Measurements from ENCODE around the gene GRID2.

DNA sequence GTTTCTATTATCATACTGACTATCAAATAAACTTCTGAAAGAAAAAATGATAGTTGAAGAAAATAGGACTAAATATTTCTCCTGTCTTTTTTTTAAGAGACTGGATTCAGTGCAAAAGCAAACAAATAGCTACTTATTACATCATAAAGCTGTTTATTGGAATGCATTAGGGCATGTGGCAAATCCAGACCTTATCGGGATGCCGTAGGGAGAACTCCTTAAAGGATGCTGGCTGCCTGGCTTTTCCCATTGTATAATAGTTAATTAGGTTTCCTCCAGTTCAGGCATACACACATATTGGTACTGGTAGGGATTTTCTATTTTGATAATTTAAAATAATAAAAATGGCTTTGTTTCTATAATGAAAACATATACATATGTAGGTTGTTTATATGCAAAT, 985.5 kb downstream of the GRID2 start:
- TF ChIP-seq, protein P1, sequence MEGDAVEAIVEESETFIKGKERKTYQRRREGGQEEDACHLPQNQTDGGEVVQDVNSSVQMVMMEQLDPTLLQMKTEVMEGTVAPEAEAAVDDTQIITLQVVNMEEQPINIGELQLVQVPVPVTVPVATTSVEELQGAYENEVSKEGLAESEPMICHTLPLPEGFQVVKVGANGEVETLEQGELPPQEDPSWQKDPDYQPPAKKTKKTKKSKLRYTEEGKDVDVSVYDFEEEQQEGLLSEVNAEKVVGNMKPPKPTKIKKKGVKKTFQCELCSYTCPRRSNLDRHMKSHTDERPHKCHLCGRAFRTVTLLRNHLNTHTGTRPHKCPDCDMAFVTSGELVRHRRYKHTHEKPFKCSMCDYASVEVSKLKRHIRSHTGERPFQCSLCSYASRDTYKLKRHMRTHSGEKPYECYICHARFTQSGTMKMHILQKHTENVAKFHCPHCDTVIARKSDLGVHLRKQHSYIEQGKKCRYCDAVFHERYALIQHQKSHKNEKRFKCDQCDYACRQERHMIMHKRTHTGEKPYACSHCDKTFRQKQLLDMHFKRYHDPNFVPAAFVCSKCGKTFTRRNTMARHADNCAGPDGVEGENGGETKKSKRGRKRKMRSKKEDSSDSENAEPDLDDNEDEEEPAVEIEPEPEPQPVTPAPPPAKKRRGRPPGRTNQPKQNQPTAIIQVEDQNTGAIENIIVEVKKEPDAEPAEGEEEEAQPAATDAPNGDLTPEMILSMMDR (IDR thresholded peaks at IDR 0.05; ENCODE audit: low read depth, low read length, missing input control): no peak
- TF ChIP-seq, protein P2, sequence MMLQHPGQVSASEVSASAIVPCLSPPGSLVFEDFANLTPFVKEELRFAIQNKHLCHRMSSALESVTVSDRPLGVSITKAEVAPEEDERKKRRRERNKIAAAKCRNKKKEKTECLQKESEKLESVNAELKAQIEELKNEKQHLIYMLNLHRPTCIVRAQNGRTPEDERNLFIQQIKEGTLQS (IDR thresholded peaks at IDR 0.05): no peak
- TF ChIP-seq, protein P3, sequence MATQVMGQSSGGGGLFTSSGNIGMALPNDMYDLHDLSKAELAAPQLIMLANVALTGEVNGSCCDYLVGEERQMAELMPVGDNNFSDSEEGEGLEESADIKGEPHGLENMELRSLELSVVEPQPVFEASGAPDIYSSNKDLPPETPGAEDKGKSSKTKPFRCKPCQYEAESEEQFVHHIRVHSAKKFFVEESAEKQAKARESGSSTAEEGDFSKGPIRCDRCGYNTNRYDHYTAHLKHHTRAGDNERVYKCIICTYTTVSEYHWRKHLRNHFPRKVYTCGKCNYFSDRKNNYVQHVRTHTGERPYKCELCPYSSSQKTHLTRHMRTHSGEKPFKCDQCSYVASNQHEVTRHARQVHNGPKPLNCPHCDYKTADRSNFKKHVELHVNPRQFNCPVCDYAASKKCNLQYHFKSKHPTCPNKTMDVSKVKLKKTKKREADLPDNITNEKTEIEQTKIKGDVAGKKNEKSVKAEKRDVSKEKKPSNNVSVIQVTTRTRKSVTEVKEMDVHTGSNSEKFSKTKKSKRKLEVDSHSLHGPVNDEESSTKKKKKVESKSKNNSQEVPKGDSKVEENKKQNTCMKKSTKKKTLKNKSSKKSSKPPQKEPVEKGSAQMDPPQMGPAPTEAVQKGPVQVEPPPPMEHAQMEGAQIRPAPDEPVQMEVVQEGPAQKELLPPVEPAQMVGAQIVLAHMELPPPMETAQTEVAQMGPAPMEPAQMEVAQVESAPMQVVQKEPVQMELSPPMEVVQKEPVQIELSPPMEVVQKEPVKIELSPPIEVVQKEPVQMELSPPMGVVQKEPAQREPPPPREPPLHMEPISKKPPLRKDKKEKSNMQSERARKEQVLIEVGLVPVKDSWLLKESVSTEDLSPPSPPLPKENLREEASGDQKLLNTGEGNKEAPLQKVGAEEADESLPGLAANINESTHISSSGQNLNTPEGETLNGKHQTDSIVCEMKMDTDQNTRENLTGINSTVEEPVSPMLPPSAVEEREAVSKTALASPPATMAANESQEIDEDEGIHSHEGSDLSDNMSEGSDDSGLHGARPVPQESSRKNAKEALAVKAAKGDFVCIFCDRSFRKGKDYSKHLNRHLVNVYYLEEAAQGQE (IDR thresholded peaks at IDR 0.05): no peak
- TF ChIP-seq SP1 (IDR thresholded peaks at IDR 0.05) (no peak), YY1 (IDR thresholded peaks at IDR 0.05) (no peak)

Measured in liver (tissue), 3 donors.